IMR-90 (cell line): ENCODE results near the gene ZNF43. TPM values are rescaled to one million over a fixed set of nuclear protein-coding genes. Genes with fewer than 3 reads are reported as not detected.

ENCODE experiments used
- ATAC-seq: fragments of 200-7000 bp; cut with Tn5 transposase; 2 replicates; pipeline ENCODE4 v1.9.1; 2020; ENCODE audit warnings: low read depth, mild to moderate bottlenecking, moderate library complexity
- BruUV-seq: library from RNA; stranded (reverse); fragments of 400-500 nt; replicated peaks from 2 replicates; lab custom pipeline; 2021; lab: Mats Ljungman, UMichigan
- CTCF ChIA-PET: fragments of 300-600 bp; formaldehyde crosslinking; extraction: SDS; loops from one replicate; lab custom pipeline; 2021; ENCODE audit warnings: antibody characterized with exemption; lab: Yijun Ruan, JAX
- POLR2A ChIA-PET: fragments of 300-600 bp; sonication (Branson Sonifier 250); formaldehyde crosslinking; loops from one replicate; lab custom pipeline; 2022; ENCODE audit warnings: antibody characterized with exemption; ENCODE audit not compliant: unreplicated experiment; lab: Charles Lee
- DNase-seq: peaks from one replicate; pipeline ENCODE4 v3.0.0; 2013
- H2AFZ ChIP-seq: replicated peaks from 2 replicates; pipeline ENCODE3; 2013; ENCODE audit warnings: low read length, mild to moderate bottlenecking; ENCODE audit not compliant: poor library complexity
- H2AK5ac ChIP-seq: 2 replicates; pipeline ENCODE4 v1.6.1; 2013; ENCODE audit warnings: low read depth, low read length, inconsistent platforms
- H2AK9ac ChIP-seq: replicated peaks from 2 replicates; pipeline ENCODE3; 2013; ENCODE audit warnings: mild to moderate bottlenecking, low read depth, low read length, moderate library complexity; ENCODE audit not compliant: poor library complexity
- H2BK120ac ChIP-seq: 2 replicates; pipeline ENCODE4 v1.6.1; 2013; ENCODE audit warnings: low read depth, low read length, inconsistent platforms
- H2BK15ac ChIP-seq: 3 replicates; pipeline ENCODE4 v1.6.1; 2013; ENCODE audit warnings: low read depth, low read length, inconsistent platforms
- H2BK20ac ChIP-seq: 2 replicates; pipeline ENCODE4 v1.6.1; 2013; ENCODE audit warnings: low read depth, mild to moderate bottlenecking, inconsistent platforms, low read length, moderate library complexity
- H2BK5ac ChIP-seq: 2 replicates; pipeline ENCODE4 v1.6.1; 2013; ENCODE audit warnings: mild to moderate bottlenecking, low read depth, low read length, inconsistent platforms; ENCODE audit not compliant: poor library complexity, severe bottlenecking
- H3K14ac ChIP-seq: replicated peaks from 2 replicates; pipeline ENCODE4 v1.6.1; 2013; ENCODE audit warnings: low read depth, low read length, inconsistent platforms
- H3K18ac ChIP-seq: 2 replicates; pipeline ENCODE4 v1.6.1; 2013; ENCODE audit warnings: low read depth, low read length, control low read depth
- H3K23ac ChIP-seq: 2 replicates; pipeline ENCODE4 v1.6.1; 2013; ENCODE audit warnings: low read depth, low read length, inconsistent platforms
- H3K27ac ChIP-seq: 2 replicates; pipeline ENCODE4 v1.5.1; 2013; ENCODE audit warnings: mild to moderate bottlenecking, control low read depth, low read length; ENCODE audit not compliant: insufficient read depth
- H3K27me3 ChIP-seq: 2 replicates; pipeline ENCODE4 v1.6.1; 2013; ENCODE audit warnings: low read length; ENCODE audit not compliant: control insufficient read depth, insufficient read depth
- H3K36me3 ChIP-seq: 2 replicates; pipeline ENCODE4 v1.6.1; 2013; ENCODE audit warnings: low read length, mixed read lengths; ENCODE audit not compliant: control insufficient read depth, insufficient read depth
- H3K4ac ChIP-seq: 2 replicates; pipeline ENCODE4 v1.6.1; 2013; ENCODE audit warnings: low read depth, low read length, inconsistent platforms
- H3K4me1 ChIP-seq: 2 replicates; pipeline ENCODE4 v1.6.1; 2013; ENCODE audit warnings: low read length, mixed read lengths; ENCODE audit not compliant: control insufficient read depth, insufficient read depth
- H3K4me2 ChIP-seq: 2 replicates; pipeline ENCODE4 v1.6.1; 2013; ENCODE audit warnings: low read depth, mild to moderate bottlenecking, control low read depth, low read length, moderate library complexity
- H3K4me3 ChIP-seq: 2 replicates; pipeline ENCODE4 v1.5.1; 2013; ENCODE audit warnings: low read depth, mild to moderate bottlenecking, control low read depth, low read length, moderate library complexity; ENCODE audit not compliant: insufficient read depth
- H3K56ac ChIP-seq: 2 replicates; pipeline ENCODE4 v1.6.1; 2013; ENCODE audit warnings: low read length, inconsistent platforms; ENCODE audit not compliant: insufficient read depth; ENCODE audit errors: extremely low read depth
- H3K79me1 ChIP-seq, 2 experiments: 2 replicates each; pipeline ENCODE4 v1.6.1; 2013; ENCODE audit warnings: low read length in 2 of 2, inconsistent platforms in 1 of 2, low read depth in 1 of 2
- H3K9ac ChIP-seq: 2 replicates; pipeline ENCODE4 v1.6.1; 2013; ENCODE audit warnings: low read depth, low read length, control low read depth
- H3K9me1 ChIP-seq: 2 replicates; pipeline ENCODE4 v1.6.1; 2013; ENCODE audit warnings: low read length, inconsistent platforms; ENCODE audit not compliant: insufficient read depth
- H3K9me3 ChIP-seq: 2 replicates; pipeline ENCODE4 v1.6.1; 2013; ENCODE audit warnings: low read length; ENCODE audit not compliant: control insufficient read depth, insufficient read depth
- H4K20me1 ChIP-seq: 2 replicates; pipeline ENCODE4 v1.6.1; 2013; ENCODE audit warnings: low read length, inconsistent platforms; ENCODE audit not compliant: insufficient read depth
- H4K5ac ChIP-seq: 2 replicates; pipeline ENCODE4 v1.6.1; 2013; ENCODE audit warnings: mild to moderate bottlenecking, low read depth, low read length, control low read depth
- H4K8ac ChIP-seq, 2 experiments: 2 replicates each; pipeline ENCODE4 v1.6.1; 2013; ENCODE audit warnings: low read depth in 2 of 2, low read length in 2 of 2, control low read depth in 1 of 2, inconsistent platforms in 1 of 2
- H4K91ac ChIP-seq: 2 replicates; pipeline ENCODE4 v1.6.1; 2013; ENCODE audit warnings: low read depth, low read length, inconsistent platforms; ENCODE audit not compliant: insufficient read depth
- CEBPB ChIP-seq: IDR thresholded peaks from 2 replicates; pipeline ENCODE4 v1.6.1; 2012; ENCODE audit warnings: low read depth, low read length, improper control_type of control experiment
- MAFK ChIP-seq: IDR thresholded peaks from 2 replicates; pipeline ENCODE4 v1.6.1; 2012; ENCODE audit warnings: low read depth, low read length, improper control_type of control experiment
- NFE2L2 ChIP-seq: fragments of 150-350 bp; IDR thresholded peaks from 2 replicates; pipeline ENCODE4 v1.6.1; 2016; ENCODE audit warnings: low read depth, mild to moderate bottlenecking, low read length
- RAD21 ChIP-seq: IDR thresholded peaks from 2 replicates; pipeline ENCODE4 v1.6.1; 2012; ENCODE audit warnings: low read length, improper control_type of control experiment
- RCOR1 ChIP-seq: IDR thresholded peaks from 2 replicates; pipeline ENCODE4 v1.6.1; 2012; ENCODE audit warnings: mild to moderate bottlenecking, low read length, improper control_type of control experiment; ENCODE audit not compliant: insufficient replicate concordance
- WGBS, 2 experiments: methylation state at CpG; one replicate each; pipeline versions ENCODE4 v1.1.5 to v1.1.7; 2013; ENCODE audit warnings: missing lambda C conversion rate in 2 of 2; ENCODE audit not compliant: insufficient read length in 1 of 2; ENCODE audit errors: extremely low coverage in 2 of 2; 5-methylcytosine and 5-hydroxymethylcytosine counted together
- dilution Hi-C: fragments of 300-500 bp; cut with HindIII; formaldehyde crosslinking; loops from one replicate; pipeline ENCODE4 v1.14.3; 2018; ENCODE audit warnings: low sequenced_read_pairs; ENCODE audit not compliant: unreplicated experiment
- in situ Hi-C: fragments of 300-500 bp; cut with MboI; formaldehyde crosslinking; loops from 3 replicates; pipeline ENCODE4 v1.14.3; 2019; ENCODE audit warnings: low sequenced_read_pairs, inconsistent platforms, mixed read lengths
- intact Hi-C: fragments of 100-400 bp; cut with micrococcal nuclease; formaldehyde crosslinking; loops from 2 replicates; pipeline ENCODE4 v1.10.0; 2022
- polyA plus RNA-seq, 3 experiments: library from polyadenylated mRNA; depleted of rRNA; stranded (reverse); fragments of >200 nt; gene quantifications; 2 replicates each; pipeline ENCODE4 v1.2.3, GENCODE V29; 2012; ENCODE audit warnings: low replicate concordance in 1 of 3
- total RNA-seq: library from RNA; depleted of rRNA; stranded (reverse); fragments of >200 nt; gene quantifications from 2 replicates; pipeline ENCODE4 v1.2.3, GENCODE V29; 2012
- TF ChIP-seq, protein P1 (sequence below): fragments of 150-350 bp; IDR thresholded peaks from 2 replicates; pipeline ENCODE4 v1.6.1; 2017; ENCODE audit warnings: mild to moderate bottlenecking, antibody characterized with exemption, low read length, low read depth

The ZNF43 gene
- total and polyA plus RNA-seq, 2 of the 4 experiments (the other 2 are of a cell fraction) = 2.9 to 8.8 TPM

DNA sequence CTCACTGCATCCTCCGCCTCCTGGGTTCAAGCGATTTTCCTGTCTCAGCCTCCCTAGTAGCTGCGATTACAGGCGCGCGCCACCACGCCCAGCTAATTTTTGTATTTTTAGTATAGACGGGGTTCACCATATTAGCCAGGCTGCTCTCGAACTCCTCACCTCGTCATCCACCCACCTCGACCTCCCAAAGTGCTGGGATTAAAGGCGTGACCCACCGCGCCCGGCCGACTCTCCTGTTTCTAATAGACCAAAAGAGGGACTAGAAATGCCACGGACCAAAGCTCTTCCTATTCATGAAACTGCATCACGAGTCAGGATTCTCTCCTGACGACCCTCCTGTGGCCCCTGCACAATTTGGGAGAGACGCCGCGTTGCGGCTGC, 563 bp downstream of the ZNF43 start:
- no peaks in the 10 kb centered on the region for H3K9me1 ChIP-seq
- peaks cover 7% of the 10 kb centered on the region for H3K36me3 ChIP-seq
- no peak overlapping the region for H2BK120ac ChIP-seq
- CTCF ChIA-PET = no interaction called here
- dilution Hi-C loops (no loop called here), intact Hi-C loops (loop anchor here (5.0 kb wide), 1 partner anchor 68 kb away; the partner anchor contains the start of gene ZNF100), in situ Hi-C loops (no loop called here)
- peak overlapping the region; percentile 49 for H4K91ac ChIP-seq
- peak overlapping the region; percentile 93 for H2AFZ ChIP-seq
- peak overlapping the region; percentile 53; the same call in 1 of the 2 replicates for H3K56ac ChIP-seq
- H2BK20ac ChIP-seq = no peak overlapping the region
- ATAC-seq = no peak; the same call in 1 of the 2 replicates
- H2AK9ac ChIP-seq = peak overlapping the region; percentile 89
- TF ChIP-seq MAFK = no peak
- no peak for TF ChIP-seq CEBPB
- no peak for TF ChIP-seq RCOR1
- TF ChIP-seq, protein P1, sequence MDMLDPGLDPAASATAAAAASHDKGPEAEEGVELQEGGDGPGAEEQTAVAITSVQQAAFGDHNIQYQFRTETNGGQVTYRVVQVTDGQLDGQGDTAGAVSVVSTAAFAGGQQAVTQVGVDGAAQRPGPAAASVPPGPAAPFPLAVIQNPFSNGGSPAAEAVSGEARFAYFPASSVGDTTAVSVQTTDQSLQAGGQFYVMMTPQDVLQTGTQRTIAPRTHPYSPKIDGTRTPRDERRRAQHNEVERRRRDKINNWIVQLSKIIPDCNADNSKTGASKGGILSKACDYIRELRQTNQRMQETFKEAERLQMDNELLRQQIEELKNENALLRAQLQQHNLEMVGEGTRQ = no peak
- no peak for TF ChIP-seq RAD21
- TF ChIP-seq NFE2L2 = no peak
- H2AK5ac ChIP-seq = no peak overlapping the region
- POLR2A ChIA-PET = no interaction called here
- no peak for DNase-seq
- H3K4ac ChIP-seq = peak overlapping the region; percentile 57
- H3K27me3 ChIP-seq = no peaks in the 10 kb centered on the region
- H4K8ac ChIP-seq = peak overlapping the region; percentile 35 to 82
- H3K14ac ChIP-seq = peak overlapping the region; percentile 57
- H3K9ac ChIP-seq = peak overlapping the region; percentile 70
- no peak overlapping the region; the same call in 1 of the 2 replicates for H4K5ac ChIP-seq
- no TSS peak for BruUV-seq
- peak overlapping the region; percentile 43 for H3K4me2 ChIP-seq
- 0 out of 2 replicates have a peak overlapping the region, but pooled peaks have one; percentile 34 for H3K23ac ChIP-seq
- H4K20me1 ChIP-seq = no peaks in the 10 kb centered on the region
- H2BK15ac ChIP-seq = no peak overlapping the region
- no peaks in the 10 kb centered on the region for H3K4me1 ChIP-seq
- 0% methylated on average over 1 of the region's 23 CpGs; no CpG with 5 or more reads in 1 of the 2 experiments for WGBS, 2 experiments
- H3K9me3 ChIP-seq = peaks cover 18% of the 10 kb centered on the region; the same call in 1 of the 2 replicates
- no peak overlapping the region for H3K18ac ChIP-seq
- H3K79me1 ChIP-seq = no peaks in the 10 kb centered on the region; a peak in 2 of 4 replicates
- H3K4me3 ChIP-seq = peak overlapping the region; percentile 65
- peak overlapping the region; percentile 79 for H3K27ac ChIP-seq
- H2BK5ac ChIP-seq = peak overlapping the region; percentile 80
